Cardiac muscle cell (in vitro differentiated cells and primary cell): ENCODE measurements around the gene IFNAR2. TPM values are rescaled to one million over a fixed set of nuclear protein-coding genes. Genes with fewer than 3 reads are reported as not detected.

Experiments used
- DNase-seq, 2 donors: peaks; one replicate each; pipeline versions ENCODE4 v3.0.0 to v3.0.0-alpha.2; 2010 to 2017; ENCODE audit warnings: low read depth in 1 of 2, low spot score in 1 of 2
- H3K27ac ChIP-seq: fragments of 200-600 bp; sonication (generic); 2 replicates; pipeline ENCODE4 v1.5.1; 2016
- H3K27me3 ChIP-seq: fragments of 200-600 bp; sonication (generic); 2 replicates; pipeline ENCODE4 v1.6.0; 2016; ENCODE audit warnings: control low read depth
- H3K36me3 ChIP-seq: fragments of 200-600 bp; sonication (generic); 2 replicates; pipeline ENCODE4 v1.5.1; 2016; ENCODE audit warnings: control low read depth
- H3K4me1 ChIP-seq: fragments of 200-600 bp; sonication (generic); 2 replicates; pipeline ENCODE4 v1.8.1; 2017; ENCODE audit warnings: low read depth, mild to moderate bottlenecking, mixed run types
- H3K4me3 ChIP-seq: fragments of 200-600 bp; sonication (generic); 2 replicates; pipeline ENCODE4 v1.5.1; 2016; ENCODE audit warnings: mild to moderate bottlenecking
- H3K9me3 ChIP-seq: fragments of 200-600 bp; sonication (generic); 2 replicates; pipeline ENCODE4 v1.5.1; 2017; ENCODE audit warnings: low read depth, mild to moderate bottlenecking, control low read depth
- CTCF ChIP-seq: IDR thresholded peaks from 2 replicates; pipeline ENCODE4 v1.5.1; 2012; ENCODE audit warnings: low read depth, mild to moderate bottlenecking, low read length
- polyA plus RNA-seq: library from polyadenylated mRNA; unstranded; fragments of >200 nt; fragmentation: Nextera tagmentation; extraction: Ambion mirVana; gene quantifications from 2 replicates; pipeline ENCODE4 v1.2.1, GENCODE V29; 2016
- total RNA-seq: library from RNA; depleted of rRNA; stranded (reverse); fragments of >200 nt; gene quantifications from 2 replicates; pipeline ENCODE4 v1.2.3, GENCODE V29; 2016

IFNAR2 gene
- total and polyA plus RNA-seq, 2 experiments from 2014 or later: 3.3 to 10.9 TPM

- H3K27ac ChIP-seq: no peak overlapping the region
- no peak overlapping the region for H3K4me3 ChIP-seq
- no peaks in the 10 kb centered on the region for H3K4me1 ChIP-seq
- no peaks in the 10 kb centered on the region for H3K27me3 ChIP-seq
- TF ChIP-seq CTCF: no peak
- DNase-seq: no peak
- H3K36me3 ChIP-seq: no peaks in the 10 kb centered on the region
- no peaks in the 10 kb centered on the region for H3K9me3 ChIP-seq
These were observed 30.3 kb downstream of the IFNAR2 start for GRCh38 chr21:33259995-33260394.

GRCh38 chr21:33261635-33262034 is 31.9 kb downstream of the IFNAR2 start:
- no peak overlapping the region for H3K27ac ChIP-seq

DNA sequence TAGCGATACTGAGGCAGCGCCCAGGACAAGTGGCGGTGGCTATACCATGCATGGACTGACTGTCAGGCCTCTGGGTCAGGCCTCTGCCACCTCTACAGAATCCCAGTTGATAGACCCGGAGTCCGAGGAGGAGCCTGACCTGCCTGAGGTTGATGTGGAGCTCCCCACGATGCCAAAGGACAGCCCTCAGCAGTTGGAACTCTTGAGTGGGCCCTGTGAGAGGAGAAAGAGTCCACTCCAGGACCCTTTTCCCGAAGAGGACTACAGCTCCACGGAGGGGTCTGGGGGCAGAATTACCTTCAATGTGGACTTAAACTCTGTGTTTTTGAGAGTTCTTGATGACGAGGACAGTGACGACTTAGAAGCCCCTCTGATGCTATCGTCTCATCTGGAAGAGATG is 33.2 kb downstream of the IFNAR2 start:
- Histone ChIP-seq H3K27ac (no peak overlapping the region), H3K4me1 (no peaks in the 10 kb centered on the region), H3K27me3 (no peaks in the 10 kb centered on the region), H3K9me3 (no peaks in the 10 kb centered on the region), H3K36me3 (no peaks in the 10 kb centered on the region), H3K4me3 (no peak overlapping the region)
- no peak for TF ChIP-seq CTCF
- no peak for DNase-seq

More at GRCh38 chr21:33261635-33262034, 31.9 kb downstream of the IFNAR2 start:
- no peaks in the 10 kb centered on the region for H3K36me3 ChIP-seq
- no peaks in the 10 kb centered on the region for H3K27me3 ChIP-seq
- no peak overlapping the region for H3K4me3 ChIP-seq
- peak in 1 of 2 donors; percentile 65 for DNase-seq
- no peaks in the 10 kb centered on the region for H3K4me1 ChIP-seq
- H3K9me3 ChIP-seq: no peaks in the 10 kb centered on the region
- TF ChIP-seq CTCF: no peak

DNA sequence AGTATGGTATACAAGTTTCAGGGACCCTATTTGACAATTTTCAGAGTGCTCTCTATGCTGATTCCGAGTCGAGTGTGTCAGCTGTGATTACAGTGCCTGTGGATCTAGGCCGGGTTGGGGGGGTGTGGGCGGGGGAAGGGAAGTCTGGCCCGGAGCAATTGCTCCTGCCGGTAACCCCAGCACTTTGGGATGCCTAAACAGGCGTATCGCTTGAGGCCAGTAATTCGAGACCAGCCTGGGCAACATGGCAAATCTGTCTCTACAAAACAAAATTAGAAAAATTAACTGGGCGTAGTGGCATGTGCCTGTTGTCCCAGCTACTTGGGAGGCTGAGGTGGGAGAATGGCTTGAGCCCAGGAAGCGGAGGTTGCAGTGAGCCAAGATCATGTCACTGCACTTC is 34.8 kb downstream of the IFNAR2 start:
- H3K4me1 ChIP-seq: no peaks in the 10 kb centered on the region
- H3K4me3 ChIP-seq: no peak overlapping the region
- H3K27me3 ChIP-seq: no peaks in the 10 kb centered on the region
- no peak for TF ChIP-seq CTCF
- no peak for DNase-seq
- H3K9me3 ChIP-seq: no peaks in the 10 kb centered on the region
- H3K27ac ChIP-seq: no peak overlapping the region
- no peaks in the 10 kb centered on the region for H3K36me3 ChIP-seq

- no peaks in the 10 kb centered on the region for H3K36me3 ChIP-seq
- TF ChIP-seq CTCF: no peak
- DNase-seq: no peak
- peak overlapping the region; percentile 59 for H3K4me3 ChIP-seq
- no peaks in the 10 kb centered on the region for H3K27me3 ChIP-seq
- H3K27ac ChIP-seq: no peak overlapping the region
- no peaks in the 10 kb centered on the region for H3K9me3 ChIP-seq
- no peaks in the 10 kb centered on the region for H3K4me1 ChIP-seq
These were observed 35.9 kb downstream of the IFNAR2 start for GRCh38 chr21:33265664-33266049.
